HEK293 (cell line): ENCODE data around the gene NPRL2.

Source experiments
- BCL11B ChIP-seq: fragments of 450-650 bp; formaldehyde crosslinking; IDR thresholded peaks from 2 replicates; pipeline ENCODE4 v1.5.1; 2016; ENCODE audit warnings: low read depth, missing biosample characterization, missing genetic modification characterization
- GLI4 ChIP-seq: fragments of 450-650 bp; formaldehyde crosslinking; IDR thresholded peaks from 2 replicates; pipeline ENCODE4 v1.5.1; 2016; ENCODE audit warnings: missing biosample characterization, missing genetic modification characterization
- GLIS1 ChIP-seq: fragments of 450-650 bp; formaldehyde crosslinking; IDR thresholded peaks from 2 replicates; pipeline ENCODE4 v1.5.1; 2016; ENCODE audit warnings: missing biosample characterization, missing genetic modification characterization
- GLIS2 ChIP-seq: fragments of 450-650 bp; formaldehyde crosslinking; IDR thresholded peaks from 2 replicates; pipeline ENCODE4 v1.5.1; 2016; ENCODE audit warnings: missing biosample characterization, missing genetic modification characterization
- HIC1 ChIP-seq: fragments of 450-650 bp; formaldehyde crosslinking; IDR thresholded peaks from 2 replicates; pipeline ENCODE4 v1.5.1; 2016; ENCODE audit warnings: missing biosample characterization, missing genetic modification characterization
- HOXD13 ChIP-seq: sonication (generic); formaldehyde crosslinking; IDR thresholded peaks from 2 replicates; pipeline ENCODE4 v1.8.0; 2022; ENCODE audit warnings: missing genetic modification reagents, borderline replicate concordance
- IKZF3 ChIP-seq: fragments of 450-650 bp; IDR thresholded peaks from 2 replicates; pipeline ENCODE4 v1.5.0; 2018; ENCODE audit warnings: missing biosample characterization, mild to moderate bottlenecking, missing genetic modification characterization, moderate library complexity
- KLF17 ChIP-seq: fragments of 450-650 bp; formaldehyde crosslinking; IDR thresholded peaks from 2 replicates; pipeline ENCODE4 v1.5.1; 2016; ENCODE audit warnings: missing biosample characterization, missing genetic modification characterization
- RBAK ChIP-seq: fragments of 450-650 bp; formaldehyde crosslinking; IDR thresholded peaks from 2 replicates; pipeline ENCODE4 v1.5.1; 2016; ENCODE audit warnings: missing biosample characterization, missing genetic modification characterization
- SP7 ChIP-seq: fragments of 450-650 bp; formaldehyde crosslinking; IDR thresholded peaks from 2 replicates; pipeline ENCODE4 v1.5.1; 2016; ENCODE audit warnings: missing biosample characterization, missing genetic modification characterization
- ZBTB17 ChIP-seq: fragments of 450-650 bp; formaldehyde crosslinking; IDR thresholded peaks from 2 replicates; pipeline ENCODE4 v1.5.1; 2016; ENCODE audit warnings: missing biosample characterization, missing genetic modification characterization
- ZBTB7A ChIP-seq: fragments of 450-650 bp; formaldehyde crosslinking; IDR thresholded peaks from 2 replicates; pipeline ENCODE4 v1.5.1; 2016; ENCODE audit warnings: low read depth, missing biosample characterization, missing genetic modification characterization
- ZEB2 ChIP-seq: fragments of 450-650 bp; formaldehyde crosslinking; IDR thresholded peaks from 2 replicates; pipeline ENCODE4 v1.5.1; 2016; ENCODE audit warnings: missing biosample characterization, missing genetic modification characterization
- ZIC2 ChIP-seq: fragments of 450-650 bp; formaldehyde crosslinking; IDR thresholded peaks from 2 replicates; pipeline ENCODE4 v1.5.1; 2016; ENCODE audit warnings: missing biosample characterization, missing genetic modification characterization
- ZNF2 ChIP-seq: fragments of 450-650 bp; formaldehyde crosslinking; IDR thresholded peaks from 2 replicates; pipeline ENCODE4 v1.5.1; 2016; ENCODE audit warnings: missing biosample characterization, missing genetic modification characterization
- ZNF350 ChIP-seq: fragments of 450-650 bp; formaldehyde crosslinking; IDR thresholded peaks from 2 replicates; pipeline ENCODE4 v1.5.0; 2017; ENCODE audit warnings: missing biosample characterization, mild to moderate bottlenecking, missing genetic modification characterization
- ZNF366 ChIP-seq: fragments of 450-650 bp; formaldehyde crosslinking; conservative IDR thresholded peaks from 2 replicates; pipeline ENCODE4 v1.5.1; 2016; ENCODE audit warnings: missing biosample characterization, missing genetic modification characterization
- ZNF394 ChIP-seq: fragments of 450-650 bp; formaldehyde crosslinking; IDR thresholded peaks from 2 replicates; pipeline ENCODE4 v1.5.1; 2016; ENCODE audit warnings: missing biosample characterization, missing genetic modification characterization, mild to moderate bottlenecking, moderate library complexity, borderline replicate concordance
- ZNF416 ChIP-seq: fragments of 450-650 bp; formaldehyde crosslinking; IDR thresholded peaks from 2 replicates; pipeline ENCODE4 v1.5.1; 2016; ENCODE audit warnings: missing biosample characterization, missing genetic modification characterization
- ZNF48 ChIP-seq: fragments of 450-650 bp; formaldehyde crosslinking; IDR thresholded peaks from 2 replicates; pipeline ENCODE4 v1.5.1; 2016; ENCODE audit warnings: missing biosample characterization, missing genetic modification characterization
- ZNF501 ChIP-seq: fragments of 450-650 bp; formaldehyde crosslinking; IDR thresholded peaks from 2 replicates; pipeline ENCODE4 v1.5.1; 2016; ENCODE audit warnings: missing biosample characterization, missing genetic modification characterization
- ZNF529 ChIP-seq: fragments of 450-650 bp; formaldehyde crosslinking; IDR thresholded peaks from 2 replicates; pipeline ENCODE4 v1.5.1; 2017; ENCODE audit warnings: missing genetic modification characterization, missing biosample characterization; ENCODE audit not compliant: insufficient replicate concordance
- ZNF558 ChIP-seq: fragments of 450-650 bp; formaldehyde crosslinking; IDR thresholded peaks from 2 replicates; pipeline ENCODE4 v1.5.1; 2016; ENCODE audit warnings: missing biosample characterization, missing genetic modification characterization
- ZNF571 ChIP-seq: fragments of 450-650 bp; formaldehyde crosslinking; IDR thresholded peaks from 2 replicates; pipeline ENCODE4 v1.5.0; 2017; ENCODE audit warnings: missing biosample characterization, missing genetic modification characterization
- ZNF596 ChIP-seq: fragments of 450-650 bp; IDR thresholded peaks from 2 replicates; pipeline ENCODE4 v1.5.0; 2018; ENCODE audit warnings: missing biosample characterization, mild to moderate bottlenecking, missing genetic modification characterization, moderate library complexity
- ZNF623 ChIP-seq: fragments of 450-650 bp; formaldehyde crosslinking; IDR thresholded peaks from 2 replicates; pipeline ENCODE4 v1.5.1; 2016; ENCODE audit warnings: missing biosample characterization, missing genetic modification characterization
- ZNF654 ChIP-seq: fragments of 450-650 bp; formaldehyde crosslinking; IDR thresholded peaks from 2 replicates; pipeline ENCODE4 v1.5.1; 2016; ENCODE audit warnings: low read depth, missing biosample characterization, missing genetic modification characterization
- ZNF677 ChIP-seq: fragments of 450-650 bp; IDR thresholded peaks from 2 replicates; pipeline ENCODE4 v1.5.0; 2018; ENCODE audit warnings: missing biosample characterization, mild to moderate bottlenecking, missing genetic modification characterization, moderate library complexity
- ZSCAN23 ChIP-seq: fragments of 450-650 bp; formaldehyde crosslinking; IDR thresholded peaks from 2 replicates; pipeline ENCODE4 v1.5.1; 2016; ENCODE audit warnings: missing biosample characterization, missing genetic modification characterization
- ZSCAN30 ChIP-seq: fragments of 450-650 bp; IDR thresholded peaks from 2 replicates; pipeline ENCODE4 v1.5.1; 2018; ENCODE audit warnings: missing biosample characterization, mild to moderate bottlenecking, missing genetic modification characterization, moderate library complexity
- TF ChIP-seq, protein P1 (sequence below): fragments of 450-650 bp; formaldehyde crosslinking; IDR thresholded peaks from 2 replicates; pipeline ENCODE4 v1.5.1; 2016; ENCODE audit warnings: missing biosample characterization, missing genetic modification characterization
- TF ChIP-seq, protein P2 (sequence below): fragments of 450-650 bp; formaldehyde crosslinking; IDR thresholded peaks from 2 replicates; pipeline ENCODE4 v1.5.1; 2016; ENCODE audit warnings: missing biosample characterization, missing genetic modification characterization, borderline replicate concordance

Gene NPRL2

GRCh38 chr3:50324351-50325112, 26.0 kb downstream of the NPRL2 start (continued):
- TF ChIP-seq, protein P1, sequence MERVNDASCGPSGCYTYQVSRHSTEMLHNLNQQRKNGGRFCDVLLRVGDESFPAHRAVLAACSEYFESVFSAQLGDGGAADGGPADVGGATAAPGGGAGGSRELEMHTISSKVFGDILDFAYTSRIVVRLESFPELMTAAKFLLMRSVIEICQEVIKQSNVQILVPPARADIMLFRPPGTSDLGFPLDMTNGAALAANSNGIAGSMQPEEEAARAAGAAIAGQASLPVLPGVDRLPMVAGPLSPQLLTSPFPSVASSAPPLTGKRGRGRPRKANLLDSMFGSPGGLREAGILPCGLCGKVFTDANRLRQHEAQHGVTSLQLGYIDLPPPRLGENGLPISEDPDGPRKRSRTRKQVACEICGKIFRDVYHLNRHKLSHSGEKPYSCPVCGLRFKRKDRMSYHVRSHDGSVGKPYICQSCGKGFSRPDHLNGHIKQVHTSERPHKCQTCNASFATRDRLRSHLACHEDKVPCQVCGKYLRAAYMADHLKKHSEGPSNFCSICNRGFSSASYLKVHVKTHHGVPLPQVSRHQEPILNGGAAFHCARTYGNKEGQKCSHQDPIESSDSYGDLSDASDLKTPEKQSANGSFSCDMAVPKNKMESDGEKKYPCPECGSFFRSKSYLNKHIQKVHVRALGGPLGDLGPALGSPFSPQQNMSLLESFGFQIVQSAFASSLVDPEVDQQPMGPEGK (tag by site-specific recombination), result peak; percentile 68
- 0 out of 2 replicates have a peak, but pooled peaks have one; percentile 25 for TF ChIP-seq KLF17 (tag by site-specific recombination)
- no peak for TF ChIP-seq HIC1 (tag by site-specific recombination)
- TF ChIP-seq ZNF677 (tag by site-specific recombination), result no peak
- TF ChIP-seq ZSCAN23 (tag by site-specific recombination), result no peak
- no peak for TF ChIP-seq ZSCAN30
- no peak for TF ChIP-seq BCL11B (tag by site-specific recombination)
- no peak for TF ChIP-seq HOXD13 (CRISPR knock-in tag)
- no peak for TF ChIP-seq RBAK (tag by site-specific recombination)
- TF ChIP-seq GLI4 (tag by site-specific recombination), result no peak
- no peak for TF ChIP-seq ZNF558 (tag by site-specific recombination)
- TF ChIP-seq ZIC2 (tag by site-specific recombination), result peak; percentile 65; the same call in 1 of the 2 replicates
- 0 out of 2 replicates have a peak, but pooled peaks have one; percentile 43 for TF ChIP-seq ZEB2 (tag by site-specific recombination)
- no peak for TF ChIP-seq ZNF501
- no peak for TF ChIP-seq ZBTB7A (tag by site-specific recombination)
- 0 out of 2 replicates have a peak, but pooled peaks have one; percentile 21 for TF ChIP-seq SP7
- TF ChIP-seq, protein P2, sequence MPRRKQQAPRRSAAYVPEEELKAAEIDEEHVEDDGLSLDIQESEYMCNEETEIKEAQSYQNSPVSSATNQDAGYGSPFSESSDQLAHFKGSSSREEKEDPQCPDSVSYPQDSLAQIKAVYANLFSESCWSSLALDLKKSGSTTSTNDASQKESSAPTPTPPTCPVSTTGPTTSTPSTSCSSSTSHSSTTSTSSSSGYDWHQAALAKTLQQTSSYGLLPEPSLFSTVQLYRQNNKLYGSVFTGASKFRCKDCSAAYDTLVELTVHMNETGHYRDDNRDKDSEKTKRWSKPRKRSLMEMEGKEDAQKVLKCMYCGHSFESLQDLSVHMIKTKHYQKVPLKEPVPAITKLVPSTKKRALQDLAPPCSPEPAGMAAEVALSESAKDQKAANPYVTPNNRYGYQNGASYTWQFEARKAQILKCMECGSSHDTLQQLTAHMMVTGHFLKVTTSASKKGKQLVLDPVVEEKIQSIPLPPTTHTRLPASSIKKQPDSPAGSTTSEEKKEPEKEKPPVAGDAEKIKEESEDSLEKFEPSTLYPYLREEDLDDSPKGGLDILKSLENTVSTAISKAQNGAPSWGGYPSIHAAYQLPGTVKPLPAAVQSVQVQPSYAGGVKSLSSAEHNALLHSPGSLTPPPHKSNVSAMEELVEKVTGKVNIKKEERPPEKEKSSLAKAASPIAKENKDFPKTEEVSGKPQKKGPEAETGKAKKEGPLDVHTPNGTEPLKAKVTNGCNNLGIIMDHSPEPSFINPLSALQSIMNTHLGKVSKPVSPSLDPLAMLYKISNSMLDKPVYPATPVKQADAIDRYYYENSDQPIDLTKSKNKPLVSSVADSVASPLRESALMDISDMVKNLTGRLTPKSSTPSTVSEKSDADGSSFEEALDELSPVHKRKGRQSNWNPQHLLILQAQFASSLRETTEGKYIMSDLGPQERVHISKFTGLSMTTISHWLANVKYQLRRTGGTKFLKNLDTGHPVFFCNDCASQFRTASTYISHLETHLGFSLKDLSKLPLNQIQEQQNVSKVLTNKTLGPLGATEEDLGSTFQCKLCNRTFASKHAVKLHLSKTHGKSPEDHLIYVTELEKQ, result no peak
- TF ChIP-seq ZNF654, result peak; percentile 82
- no peak for TF ChIP-seq ZNF48 (tag by site-specific recombination)
- no peak for TF ChIP-seq ZNF394 (tag by site-specific recombination)
- no peak for TF ChIP-seq ZNF416 (tag by site-specific recombination)
- no peak for TF ChIP-seq ZBTB17
- no peak for TF ChIP-seq ZNF623 (tag by site-specific recombination)
- no peak for TF ChIP-seq ZNF529 (tag by site-specific recombination)
- TF ChIP-seq ZNF596 (tag by site-specific recombination), result no peak
- TF ChIP-seq IKZF3 (tag by site-specific recombination), result peak; percentile 48
- peak; percentile 62; the same call in 1 of the 2 replicates for TF ChIP-seq ZNF2
- no peak for TF ChIP-seq ZNF366 (tag by site-specific recombination)
- TF ChIP-seq ZNF571 (tag by site-specific recombination), result no peak
- peak; percentile 89 for TF ChIP-seq GLIS1
- no peak for TF ChIP-seq ZNF350
- TF ChIP-seq GLIS2 (tag by site-specific recombination), result peak; percentile 93
